ENCODE data around the gene HLA-DRB1.

HLA-DRB1 gene

DNA sequence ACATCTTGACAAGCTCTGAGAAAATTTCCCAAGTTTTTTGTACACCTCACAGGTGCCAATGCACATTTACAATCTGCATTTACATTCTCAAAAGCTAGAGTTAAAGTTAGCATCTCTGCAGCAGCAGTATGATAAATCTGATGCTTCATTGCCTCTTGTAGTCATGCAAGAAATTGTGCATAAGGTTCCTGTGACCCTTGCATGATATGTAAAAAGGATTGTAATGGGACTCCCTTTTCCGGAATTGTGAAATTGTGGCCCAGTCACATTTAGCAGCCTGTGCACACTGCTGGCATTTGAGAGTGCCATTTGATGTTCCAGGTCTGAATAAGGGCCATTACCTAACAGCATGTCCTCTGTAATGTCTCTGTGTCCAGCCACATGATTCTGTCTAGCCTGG lies 24.1 kb downstream of the HLA-DRB1 start:
- no peaks in the 10 kb centered on the region for H4K20me1 ChIP-seq (ENCODE audit: low read depth, low read length)
- H3K27me3 ChIP-seq (ENCODE audit: low read length) = no peaks in the 10 kb centered on the region
- H3K4me2 ChIP-seq (ENCODE audit: low read depth, low read length, poor library complexity, severe bottlenecking) = no peak overlapping the region
- H3K27ac ChIP-seq (ENCODE audit: low read depth, low read length) = no peak overlapping the region
- H2AFZ ChIP-seq (ENCODE audit: low read depth, low read length, severe bottlenecking) = no peak overlapping the region
- TF ChIP-seq CTCF (IDR thresholded peaks at IDR 0.05; ENCODE audit: insufficient read depth, low read length, poor library complexity, severe bottlenecking) (no peak), EZH2phosphoT487 (conservative IDR thresholded peaks at IDR 0.05; ENCODE audit: low read length) (no peak)
- H3K9me2 ChIP-seq (replicated peaks; ENCODE audit: insufficient read depth, low read length) = no peaks in the 10 kb centered on the region
- no peak overlapping the region for H3K9ac ChIP-seq (ENCODE audit: low read length)
- no peaks in the 10 kb centered on the region for H3K79me2 ChIP-seq (ENCODE audit: insufficient read depth, low read length)
- no peaks in the 10 kb centered on the region for H3K36me3 ChIP-seq (ENCODE audit: low read length)
- no peaks in the 10 kb centered on the region for H3F3A ChIP-seq (ENCODE audit: insufficient read depth)
- no peaks in the 10 kb centered on the region for H3K9me3 ChIP-seq (ENCODE audit: insufficient read depth, low read length)
- no peak overlapping the region for H3K4me3 ChIP-seq (ENCODE audit: insufficient read depth, low read length, poor library complexity, severe bottlenecking)

GRCh38 chr6:32562940-32563339 lies 26.7 kb downstream of the HLA-DRB1 start:
- Histone ChIP-seq H3K79me2 (ENCODE audit: insufficient read depth, low read length) (no peaks in the 10 kb centered on the region), H3K36me3 (ENCODE audit: low read length) (no peaks in the 10 kb centered on the region), H3K9ac (ENCODE audit: low read length) (no peak overlapping the region), H3K27me3 (ENCODE audit: low read length) (no peaks in the 10 kb centered on the region), H3K4me2 (ENCODE audit: low read depth, low read length, poor library complexity, severe bottlenecking) (no peak overlapping the region), H4K20me1 (ENCODE audit: low read depth, low read length) (no peaks in the 10 kb centered on the region), H3K9me3 (ENCODE audit: insufficient read depth, low read length) (no peaks in the 10 kb centered on the region), H2AFZ (ENCODE audit: low read depth, low read length, severe bottlenecking) (no peak overlapping the region), H3F3A (ENCODE audit: insufficient read depth) (no peaks in the 10 kb centered on the region), H3K27ac (ENCODE audit: low read depth, low read length) (no peak overlapping the region), H3K4me3 (ENCODE audit: insufficient read depth, low read length, poor library complexity, severe bottlenecking) (no peak overlapping the region), H3K9me2 (replicated peaks; ENCODE audit: insufficient read depth, low read length) (no peaks in the 10 kb centered on the region)
- TF ChIP-seq CTCF (IDR thresholded peaks at IDR 0.05; ENCODE audit: insufficient read depth, low read length, poor library complexity, severe bottlenecking) (no peak), EZH2phosphoT487 (conservative IDR thresholded peaks at IDR 0.05; ENCODE audit: low read length) (no peak)

- Histone ChIP-seq H3K9ac (ENCODE audit: low read length) (no peak overlapping the region), H3K4me3 (ENCODE audit: insufficient read depth, low read length, poor library complexity, severe bottlenecking) (no peak overlapping the region), H4K20me1 (ENCODE audit: low read depth, low read length) (no peaks in the 10 kb centered on the region), H3K36me3 (ENCODE audit: low read length) (no peaks in the 10 kb centered on the region), H3K4me2 (ENCODE audit: low read depth, low read length, poor library complexity, severe bottlenecking) (no peak overlapping the region), H3K27ac (ENCODE audit: low read depth, low read length) (no peak overlapping the region), H3K9me2 (replicated peaks; ENCODE audit: insufficient read depth, low read length) (no peaks in the 10 kb centered on the region), H3K9me3 (ENCODE audit: insufficient read depth, low read length) (no peaks in the 10 kb centered on the region), H2AFZ (ENCODE audit: low read depth, low read length, severe bottlenecking) (no peak overlapping the region), H3F3A (ENCODE audit: insufficient read depth) (no peaks in the 10 kb centered on the region), H3K79me2 (ENCODE audit: insufficient read depth, low read length) (no peaks in the 10 kb centered on the region), H3K27me3 (ENCODE audit: low read length) (no peaks in the 10 kb centered on the region)
- TF ChIP-seq CTCF (IDR thresholded peaks at IDR 0.05; ENCODE audit: insufficient read depth, low read length, poor library complexity, severe bottlenecking) (no peak), EZH2phosphoT487 (conservative IDR thresholded peaks at IDR 0.05; ENCODE audit: low read length) (no peak)
Measured at GRCh38 chr6:32559747-32560146, 29.9 kb downstream of the HLA-DRB1 start.
